HG03460 (cell line): ENCODE data around the gene RSAD1.

Experiments used
- ATAC-seq: cut with Tn5 transposase; IDR thresholded peaks from one replicate; pipeline ENCODE4 v1.9.1; 2021; ENCODE audit not compliant: unreplicated experiment

RSAD1 gene

DNA sequence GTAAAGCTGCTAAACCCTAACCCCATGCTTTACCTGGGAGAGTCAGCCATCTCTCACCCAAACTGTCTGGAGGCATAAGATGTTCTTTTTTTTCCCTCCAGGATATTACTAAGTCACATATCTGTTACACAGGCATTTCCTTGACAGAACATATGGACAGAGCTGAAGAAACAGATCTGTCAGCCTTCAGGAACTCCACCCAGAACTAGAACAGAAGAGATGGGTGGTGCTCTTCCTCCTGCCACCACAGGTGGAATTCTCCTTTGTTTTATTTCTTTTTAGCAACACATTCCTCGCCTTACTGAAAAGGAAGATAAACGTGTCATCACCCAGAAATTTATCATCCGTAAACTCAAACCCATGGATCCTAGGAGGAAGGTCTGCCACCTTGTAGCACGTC lies 38.4 kb downstream of the RSAD1 start:
- no peak for ATAC-seq

DNA sequence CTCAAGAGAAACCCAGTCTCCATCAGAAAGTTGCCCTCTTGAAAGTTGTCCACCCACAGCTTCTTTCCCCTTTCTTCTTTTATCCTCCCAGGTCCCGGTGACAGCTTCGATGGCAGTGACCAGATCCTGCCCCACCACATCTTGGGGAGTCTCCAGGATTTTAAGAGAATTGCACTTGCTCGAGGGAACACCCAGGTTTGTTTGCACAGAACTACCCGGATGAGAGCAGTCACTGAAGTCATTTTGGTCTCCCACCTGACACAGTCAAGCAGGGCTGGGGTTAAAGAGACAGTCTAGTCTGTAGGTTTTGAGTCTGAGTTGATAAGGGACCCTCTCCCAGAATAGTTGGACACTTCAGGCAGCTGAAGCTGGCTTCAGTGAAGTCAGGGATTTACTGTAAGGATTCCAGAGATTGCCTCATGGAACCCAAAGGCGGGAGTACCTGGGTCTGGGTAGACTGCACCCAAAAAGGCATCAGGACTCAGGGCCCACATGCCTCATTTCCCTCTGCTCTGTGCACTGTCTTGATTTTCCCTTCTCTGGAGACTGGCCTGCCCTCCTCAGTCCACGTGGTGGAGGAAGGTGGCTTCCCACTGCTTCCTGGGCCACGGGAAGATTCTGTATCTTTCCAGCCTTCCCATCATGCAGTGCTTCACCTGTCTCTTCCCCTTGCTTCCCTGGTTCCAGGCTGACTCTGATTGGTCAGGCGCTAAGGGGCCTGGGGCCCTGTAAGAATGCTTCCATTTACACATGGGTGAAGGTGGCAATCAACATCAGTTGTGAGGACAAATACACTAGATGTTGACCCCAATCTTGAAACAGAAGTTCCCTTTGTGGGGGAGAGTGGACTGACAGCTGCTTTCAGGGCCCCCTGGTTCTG lies 39.1 kb downstream of the RSAD1 start:
- no peak for ATAC-seq

DNA sequence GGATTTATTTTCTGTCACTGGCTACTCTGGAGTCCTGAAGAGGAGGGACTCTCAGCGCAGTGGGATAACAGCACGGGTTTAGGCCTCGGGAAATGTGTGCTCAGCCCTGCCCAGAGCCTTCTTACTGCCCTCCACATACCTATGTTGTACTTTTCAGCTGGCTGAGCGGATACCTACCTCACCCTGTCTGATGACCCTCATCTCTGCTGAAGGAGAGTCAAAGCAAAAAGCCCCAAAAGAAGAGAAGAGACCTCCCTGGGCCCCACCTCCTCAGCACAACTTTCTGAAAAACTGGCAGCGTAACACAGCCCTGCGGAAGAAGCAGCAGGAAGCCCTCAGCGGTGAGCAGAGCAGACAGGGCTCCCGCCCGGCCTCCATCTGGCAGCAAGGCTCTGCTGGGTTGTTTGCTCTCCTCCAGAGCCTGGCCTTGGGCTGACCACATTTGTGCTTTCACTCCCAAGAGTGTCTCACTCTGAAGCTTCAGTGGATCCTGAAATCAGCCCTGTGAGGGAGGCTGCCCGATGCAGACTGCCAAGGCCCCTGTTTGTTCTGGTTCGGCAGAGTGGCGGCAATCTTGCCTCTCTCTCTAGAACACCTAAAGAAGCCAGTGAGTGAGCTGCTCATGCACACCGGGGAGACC lies 39.8 kb downstream of the RSAD1 start:
- no peak for ATAC-seq

DNA sequence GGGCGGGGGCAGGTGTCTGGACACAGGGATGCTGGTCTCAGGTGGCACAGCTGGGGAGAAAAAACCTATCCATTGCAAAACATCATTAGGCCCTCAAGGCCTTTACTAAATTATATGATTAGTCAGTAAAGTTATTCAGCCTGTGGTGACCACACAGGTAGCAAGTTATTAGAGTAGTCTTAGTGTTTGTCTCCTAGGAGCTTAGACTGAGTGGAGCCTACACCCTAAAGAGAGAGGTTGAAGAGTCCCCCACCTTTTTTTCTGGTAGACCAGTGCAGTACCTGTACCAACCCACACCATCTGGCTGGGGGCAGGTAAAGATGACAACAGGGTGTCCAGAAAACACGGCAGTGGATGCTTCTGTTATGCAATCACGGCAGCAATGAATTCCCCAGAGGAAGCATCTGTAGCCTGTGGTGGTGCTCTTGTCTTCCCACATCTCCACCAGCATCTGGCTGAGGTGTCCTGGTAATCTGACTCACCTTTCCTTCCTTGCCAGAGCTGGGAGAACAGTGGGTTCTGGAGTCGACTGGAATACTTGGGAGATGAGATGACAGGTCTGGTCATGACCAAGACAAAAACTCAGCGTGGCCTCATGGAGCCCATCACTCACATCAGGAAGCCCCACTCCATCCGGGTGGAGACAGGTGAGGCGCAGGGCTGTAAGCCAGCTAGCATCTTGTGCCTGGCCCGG lies 40.6 kb downstream of the RSAD1 start:
- ATAC-seq, result no peak

DNA sequence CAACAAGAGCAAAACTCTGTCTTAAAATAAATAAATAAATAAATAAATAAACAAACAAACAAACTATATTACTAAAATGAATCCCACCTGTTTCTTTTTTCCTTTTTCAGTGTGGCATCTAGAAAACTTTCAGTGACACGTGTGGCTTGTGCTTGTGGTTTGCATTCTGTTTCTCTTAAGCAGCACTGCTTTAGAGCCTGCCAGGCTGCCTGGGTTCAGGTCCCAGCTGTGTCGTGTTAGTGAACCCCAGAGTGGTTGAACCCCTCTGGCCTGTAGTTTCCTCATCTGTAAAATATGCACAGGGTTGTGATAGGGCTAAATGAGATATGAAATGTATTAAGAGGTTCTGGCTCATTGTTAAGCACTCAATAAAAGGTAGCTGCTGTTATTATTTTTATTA lies 41.8 kb downstream of the RSAD1 start:
- ATAC-seq, result no peak

DNA sequence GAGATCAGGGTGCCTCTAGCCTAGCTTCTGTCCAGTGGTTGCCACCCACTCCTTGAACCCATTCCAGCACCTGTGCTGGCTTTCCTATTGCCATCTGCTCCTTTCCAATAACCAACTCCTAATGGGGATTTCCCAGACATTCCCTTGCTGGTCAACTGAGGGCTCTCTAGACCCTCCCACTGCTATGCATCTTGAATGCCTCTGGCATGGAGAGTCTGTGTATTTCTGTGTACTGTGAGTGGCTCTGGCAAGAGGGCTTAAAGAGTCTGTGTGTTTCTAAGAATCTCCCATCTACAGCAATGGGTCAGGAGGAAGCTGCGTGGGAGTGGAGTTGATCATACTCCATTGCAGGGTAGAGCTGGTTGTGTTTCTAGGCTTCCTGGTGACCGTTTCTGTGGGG lies 42.9 kb downstream of the RSAD1 start:
- no peak for ATAC-seq

DNA sequence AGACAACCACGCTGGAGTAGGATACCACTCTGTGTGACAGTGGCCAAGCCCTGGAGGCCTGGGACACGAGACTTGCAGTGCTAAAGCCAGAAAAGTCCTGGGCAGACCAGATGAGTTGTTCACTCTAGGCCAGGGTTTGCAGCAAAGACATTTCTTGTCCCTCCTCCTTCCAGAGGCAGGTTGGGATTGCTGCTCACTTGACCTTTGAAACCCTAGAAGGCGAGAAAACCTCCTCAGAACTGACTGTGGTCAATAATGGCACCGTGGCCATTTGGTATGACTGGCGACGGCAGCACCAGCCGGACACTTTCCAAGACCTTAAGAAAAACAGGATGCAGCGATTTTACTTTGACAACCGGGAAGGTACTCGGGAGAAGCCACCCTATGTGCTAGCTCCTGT lies 44.1 kb downstream of the RSAD1 start:
- no peak for ATAC-seq

DNA sequence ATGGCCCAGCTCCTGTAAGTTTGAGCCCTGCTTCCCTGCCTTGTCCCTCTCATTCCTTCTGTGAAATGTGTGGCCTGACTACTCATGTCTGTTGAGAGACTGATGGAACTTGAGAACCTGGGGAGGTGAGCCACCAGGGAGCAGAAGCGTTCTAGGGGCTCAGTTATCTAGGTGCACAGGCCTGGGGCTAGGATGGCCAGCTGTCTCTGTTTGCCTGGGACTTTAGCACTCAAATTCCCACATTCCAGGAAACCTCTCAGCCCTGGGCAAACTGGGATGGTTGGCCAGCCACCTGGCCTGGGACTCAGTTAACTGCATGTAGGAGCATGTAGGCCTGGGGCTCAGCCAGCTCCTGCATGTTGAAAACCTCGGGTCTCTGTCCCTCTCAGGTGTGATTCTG lies 44.5 kb downstream of the RSAD1 start:
- no peak for ATAC-seq

DNA sequence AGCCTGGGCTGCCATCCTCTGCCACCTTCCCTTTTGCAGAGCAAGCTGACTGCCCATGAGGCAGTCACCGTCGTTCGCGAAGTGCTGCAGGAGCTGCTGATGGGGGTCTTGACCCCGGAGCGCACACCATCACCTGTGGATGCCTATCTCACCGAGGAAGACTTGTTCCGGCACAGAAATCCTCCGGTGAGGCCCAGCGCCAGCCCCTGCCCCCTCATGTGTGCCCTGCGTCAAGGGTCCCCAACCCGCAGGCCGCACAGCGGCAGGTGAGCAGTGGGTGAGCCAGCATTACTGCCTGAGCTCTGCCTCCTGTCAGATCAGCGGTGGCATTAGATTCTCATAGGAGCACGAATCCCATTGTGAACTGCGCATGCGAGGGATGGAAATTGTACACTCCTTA lies 46.2 kb downstream of the RSAD1 start:
- ATAC-seq, result no peak

DNA sequence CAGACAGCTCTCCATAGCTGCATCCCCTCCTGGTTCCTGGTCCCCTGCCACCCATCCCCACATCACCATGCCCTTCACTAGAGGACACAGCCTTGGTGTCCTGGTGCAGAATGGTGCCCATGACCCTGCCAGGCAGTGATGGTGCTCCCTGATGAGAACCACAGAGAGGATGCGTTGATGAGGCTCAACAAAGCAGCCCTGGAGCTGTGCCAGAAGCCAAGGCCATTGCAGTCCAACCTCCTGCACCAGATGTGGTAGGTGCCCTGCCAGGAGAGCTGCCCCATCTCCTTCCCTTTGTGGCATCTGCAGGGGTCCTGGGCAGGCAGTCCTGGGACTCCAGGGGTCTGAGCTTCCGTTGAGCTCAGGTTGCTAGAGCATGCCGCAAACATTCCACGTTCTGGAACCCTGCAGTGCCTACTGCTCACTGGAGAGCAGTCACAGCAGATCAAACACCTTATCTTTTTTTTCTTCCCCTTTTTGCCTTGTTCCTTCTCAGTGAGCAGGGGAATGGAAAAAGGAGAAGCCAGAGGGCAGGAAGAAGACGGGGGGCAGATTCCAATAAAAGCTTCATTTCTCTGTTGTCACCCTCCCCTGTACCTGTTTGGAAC lies 48.6 kb downstream of the RSAD1 start:
- ATAC-seq, result no peak

DNA sequence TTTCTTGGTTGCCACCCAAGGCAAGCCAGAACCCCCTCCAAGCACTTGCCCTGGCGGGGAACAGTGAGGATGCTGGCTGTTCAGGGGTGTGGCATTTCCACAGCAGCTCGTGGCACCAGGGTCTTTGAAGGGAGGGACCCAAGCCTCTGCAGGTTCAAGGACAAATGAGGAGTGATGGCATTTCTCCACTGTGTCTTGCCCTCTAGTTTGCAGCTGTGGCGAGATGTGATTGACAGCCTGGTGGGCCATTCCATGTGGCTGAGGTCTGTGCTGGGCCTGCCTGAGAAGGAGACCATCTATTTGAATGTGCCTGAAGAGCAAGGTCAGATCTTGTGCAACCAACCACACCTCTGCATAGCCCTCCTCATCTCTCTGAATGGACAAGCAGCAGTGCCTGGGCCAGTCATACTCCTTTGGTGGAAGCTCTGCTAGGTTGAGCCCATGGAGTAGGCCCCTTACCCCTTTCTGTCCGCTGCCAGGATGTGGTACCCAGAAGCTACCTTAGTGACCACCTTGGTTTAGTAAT lies 49.4 kb downstream of the RSAD1 start:
- ATAC-seq, result no peak

DNA sequence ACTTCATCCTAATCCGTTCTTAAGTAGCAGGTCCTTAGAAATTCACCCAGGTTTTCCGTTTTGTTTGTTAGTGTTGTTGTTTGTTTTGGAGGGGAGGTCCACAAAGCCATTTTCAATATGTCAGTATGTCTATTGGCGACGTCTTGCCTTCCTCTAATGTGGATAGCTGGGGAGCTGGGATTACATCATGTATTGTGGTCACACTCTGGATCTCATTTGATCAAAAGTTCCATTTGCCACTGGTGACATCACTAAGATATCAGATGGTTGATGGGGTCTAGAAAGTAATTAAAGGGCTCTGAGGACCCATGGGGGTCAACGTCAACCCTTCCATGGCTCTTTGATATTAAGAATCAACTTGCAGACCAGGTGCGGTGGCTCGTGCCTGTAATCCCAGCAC lies 51.2 kb downstream of the RSAD1 start:
- no peak for ATAC-seq

DNA sequence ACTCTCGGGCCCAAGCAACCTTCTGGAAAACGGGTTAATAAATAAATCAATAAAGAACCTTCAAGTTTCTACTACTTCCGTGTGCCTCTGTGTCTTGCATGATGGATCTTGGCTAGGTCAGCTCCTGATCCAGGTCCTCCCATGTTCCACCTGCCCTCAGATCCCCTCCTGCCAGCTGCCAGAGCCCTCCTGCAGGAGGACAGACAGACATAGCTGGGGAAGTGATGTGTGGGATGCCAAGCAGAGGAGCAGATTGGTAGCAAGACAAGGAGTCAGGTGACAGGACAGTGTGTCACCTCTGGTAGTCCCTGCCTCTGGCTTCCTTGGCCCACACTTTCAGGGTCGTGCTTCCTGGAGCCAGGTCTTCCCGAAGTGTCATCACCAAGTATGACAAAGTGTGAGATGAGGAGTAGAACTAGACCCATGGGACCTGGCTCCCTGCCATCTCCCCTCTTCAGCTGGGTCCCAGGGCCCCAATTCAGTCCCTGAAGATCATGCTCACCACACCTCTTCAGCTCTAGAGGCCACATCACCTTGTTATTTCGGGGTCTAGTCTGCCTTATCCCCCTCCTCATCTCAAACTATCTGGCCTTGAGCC lies 52.9 kb downstream of the RSAD1 start:
- no peak for ATAC-seq

DNA sequence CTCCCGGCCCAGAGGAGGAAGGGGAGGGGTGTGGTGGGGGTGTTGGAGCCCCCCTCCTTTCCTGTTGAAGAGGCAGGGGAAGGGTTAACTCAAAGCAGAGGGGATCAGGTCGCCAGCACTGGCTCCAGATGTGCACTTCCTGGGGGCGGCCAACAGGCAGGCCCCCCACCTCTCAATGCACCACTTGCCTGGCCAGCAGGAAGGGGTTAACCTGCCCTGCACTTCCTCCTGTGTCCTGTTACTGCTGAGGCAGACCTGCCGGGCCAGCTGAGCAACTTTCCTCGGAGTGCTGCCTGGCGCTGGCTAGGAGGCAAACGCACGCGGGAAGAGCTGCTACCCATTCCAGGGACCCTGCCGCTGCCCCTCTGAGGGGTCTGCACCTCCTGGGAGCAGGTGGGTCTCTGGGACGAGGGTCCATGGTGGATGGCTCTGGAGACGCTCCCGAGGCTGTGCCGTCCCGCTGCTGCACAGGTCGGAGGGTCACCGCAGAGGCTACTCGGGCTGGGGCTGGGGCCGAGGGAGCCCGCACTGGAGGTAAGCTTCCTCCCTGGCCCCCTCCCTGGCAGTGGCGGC lies 53.9 kb downstream of the RSAD1 start, which contains the start of gene EPN3:
Gene EPN3, plus strand, starts transcription at position 284 of the 573 bp plus-strand sequence. CDS start 3,822 bp downstream, outside the sequence.
- no peak for ATAC-seq

DNA sequence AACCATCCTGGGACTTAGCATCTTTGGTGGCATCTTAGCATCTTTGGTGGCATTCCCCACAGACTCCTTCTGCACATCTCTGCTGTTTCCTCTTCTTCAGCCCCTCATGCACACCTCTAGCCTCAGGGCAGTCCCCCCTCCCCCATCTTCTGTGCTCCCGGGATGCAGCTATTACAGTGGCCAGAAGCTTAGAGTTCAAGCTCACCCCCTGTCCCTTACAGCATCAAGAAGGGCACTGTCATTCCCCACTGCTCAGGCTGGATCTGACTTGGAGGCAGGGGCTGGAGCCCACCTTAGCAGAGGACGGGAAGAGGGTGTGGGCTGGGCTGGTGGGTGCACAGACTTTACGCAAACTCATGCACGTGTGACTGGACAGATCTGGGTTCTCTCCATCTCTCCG lies 54.5 kb downstream of the RSAD1 start:
- ATAC-seq, result no peak

DNA sequence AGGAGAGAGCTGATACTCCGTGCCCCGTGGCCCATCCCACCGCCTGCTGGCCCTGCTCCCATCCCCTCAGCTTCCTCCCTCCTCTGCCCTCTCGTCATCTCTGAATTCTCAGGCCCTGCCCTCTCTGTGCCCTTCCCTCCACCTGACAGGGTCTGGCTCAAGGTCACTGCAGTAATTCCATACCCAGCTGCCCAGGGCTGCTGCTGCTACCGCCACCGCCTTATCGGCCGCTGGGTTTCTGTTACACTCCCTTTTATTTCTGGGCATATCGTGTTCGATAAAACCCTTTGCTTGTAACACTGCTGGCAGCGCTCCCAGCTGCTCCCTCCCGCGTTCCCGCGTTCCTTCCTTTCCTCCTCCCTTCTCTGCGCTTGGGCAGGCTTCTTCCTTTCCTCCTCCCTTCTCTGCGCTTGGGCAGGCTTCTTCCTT lies 55.1 kb downstream of the RSAD1 start:
- no peak for ATAC-seq

DNA sequence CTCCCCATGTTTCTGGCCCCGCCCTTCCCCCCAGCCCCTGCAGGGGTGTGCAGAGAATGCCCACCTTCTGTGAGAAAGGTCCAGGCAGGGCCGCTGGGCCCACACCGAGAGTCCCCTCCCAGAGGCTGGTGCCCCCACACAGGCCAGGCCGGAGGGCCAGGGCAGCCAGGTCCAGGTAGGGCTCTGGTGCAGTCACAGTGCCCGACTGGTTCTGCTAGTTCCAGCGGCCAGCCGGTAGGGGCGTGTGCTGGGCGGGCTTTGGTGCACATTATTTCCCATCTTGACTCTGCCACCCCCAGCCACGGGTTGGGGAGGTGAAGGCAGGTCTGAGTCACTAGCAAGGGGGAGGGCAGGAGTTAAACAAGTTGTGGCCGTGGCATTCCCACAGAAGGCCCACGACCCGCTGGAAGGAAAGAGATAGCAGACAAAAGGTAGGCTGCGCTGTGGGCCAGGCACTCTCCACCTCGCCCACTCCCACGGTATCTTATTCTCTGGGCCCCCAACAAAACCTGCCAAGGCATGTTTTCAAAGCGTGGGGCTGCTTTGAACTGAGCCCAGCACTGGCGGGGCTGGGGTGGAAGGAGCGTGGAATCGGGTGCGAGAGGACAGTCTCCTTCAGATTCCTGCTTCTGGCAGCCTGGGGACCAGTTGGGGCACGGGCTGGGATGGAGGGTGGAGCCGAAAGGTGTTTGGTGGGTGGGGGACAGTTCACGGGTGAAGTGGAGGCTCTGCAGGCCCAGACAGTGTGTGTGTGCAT lies 55.7 kb downstream of the RSAD1 start:
- ATAC-seq, result no peak

DNA sequence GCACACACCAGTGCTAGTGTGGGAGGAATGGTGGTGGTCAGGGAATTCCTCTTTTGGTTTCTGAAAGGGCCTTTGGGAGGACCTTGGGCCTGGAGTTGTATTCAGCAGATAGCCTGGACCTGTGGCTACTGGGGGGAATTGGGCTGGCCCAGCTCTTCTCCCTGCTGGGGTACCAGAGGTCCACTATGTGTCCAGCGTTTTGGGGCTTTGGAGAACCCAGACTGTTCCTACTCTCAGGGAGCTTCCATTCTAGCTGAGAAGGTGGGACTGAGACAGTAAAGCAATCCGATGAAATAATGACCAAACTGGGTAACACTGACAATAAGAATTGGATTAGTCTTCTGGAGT lies 56.3 kb downstream of the RSAD1 start:
- ATAC-seq, result no peak

DNA sequence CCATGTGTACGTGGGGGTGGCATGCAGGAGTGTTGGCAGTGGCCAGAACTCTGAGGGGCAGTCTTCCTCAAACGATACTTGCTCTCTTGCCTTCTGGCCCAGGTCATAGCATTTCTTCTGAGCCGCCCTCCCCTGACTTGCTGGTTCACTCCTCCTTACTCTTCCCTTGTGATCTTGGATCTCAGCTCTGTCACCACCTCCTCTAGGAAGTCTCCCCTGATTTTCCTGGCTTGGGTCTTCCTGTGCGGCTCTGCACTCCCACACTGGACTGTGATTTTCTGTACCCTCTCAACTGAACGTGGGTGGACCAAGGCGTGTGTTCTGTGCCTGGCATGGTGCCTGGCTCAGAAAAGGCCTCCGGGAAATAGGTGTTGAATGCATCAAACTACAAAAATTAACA lies 56.7 kb downstream of the RSAD1 start:
- no peak for ATAC-seq
